ENCODE data around the gene AKAP6.
"Not testable (repeated sequence)": the region's sequence is repeated elsewhere in the genome, so short reads cannot be mapped to it uniquely, and the experiment has no call there.

The AKAP6 gene

DNA sequence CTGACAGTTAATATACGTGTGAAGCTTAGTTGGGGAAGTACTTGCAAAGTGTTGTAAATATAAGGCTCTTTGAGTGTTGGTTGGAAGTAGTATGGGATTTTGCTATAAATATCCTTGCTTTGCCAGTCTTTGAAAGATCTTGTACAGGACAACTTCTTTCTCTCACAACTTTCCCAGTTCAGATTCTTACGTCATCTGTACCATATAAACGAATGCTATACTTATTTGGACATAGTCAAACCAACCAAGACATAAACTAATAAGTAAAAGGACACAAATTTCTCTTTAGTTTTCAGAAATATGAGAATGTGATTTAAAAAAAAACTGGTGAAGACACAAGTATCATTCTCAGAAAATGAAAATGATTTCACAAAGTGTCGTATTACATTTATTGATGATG lies 456.5 kb downstream of the AKAP6 start:
- DNase-seq, result no peak

DNA sequence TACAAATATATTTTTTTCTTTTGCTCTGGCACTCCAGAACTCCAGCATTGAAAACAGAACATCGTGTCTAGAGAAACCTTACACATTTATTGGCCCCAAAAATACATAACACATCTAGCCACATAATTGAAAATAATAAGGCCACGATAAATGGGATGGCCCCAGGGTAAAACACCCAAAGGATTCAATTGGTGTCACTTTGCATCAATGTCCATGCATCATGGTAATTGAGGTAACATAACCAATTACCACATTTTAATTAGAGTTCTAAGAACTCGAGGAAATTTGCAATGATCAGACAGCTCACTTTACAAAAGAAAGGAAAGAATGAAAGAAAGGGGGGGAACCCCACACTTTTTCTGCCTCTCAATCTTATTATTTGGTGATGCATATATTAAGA lies 457.8 kb downstream of the AKAP6 start:
- no peak for DNase-seq

- DNase-seq, result not testable (repeated sequence)
Observed at GRCh38 chr14:32793033-32793432, 463.9 kb downstream of the AKAP6 start.

DNA sequence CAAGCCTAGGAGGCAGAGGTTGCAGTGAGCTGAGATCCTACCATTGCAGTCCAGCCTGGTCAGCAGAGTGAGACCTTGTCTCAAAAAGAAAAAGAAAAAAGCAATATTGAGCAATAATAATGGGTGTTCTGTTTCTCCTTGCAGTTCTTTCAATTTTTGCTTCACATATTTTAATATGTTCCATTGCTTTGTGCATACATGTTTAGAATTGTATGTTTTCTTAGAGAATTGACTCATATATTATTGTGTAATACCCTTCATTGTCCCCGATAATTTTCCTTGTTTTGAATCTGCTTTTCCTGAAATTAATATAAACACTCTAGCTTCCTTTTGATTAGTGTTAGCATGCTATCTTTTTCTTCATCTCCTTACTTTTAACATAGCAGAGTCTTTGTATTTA lies 471.2 kb downstream of the AKAP6 start:
- DNase-seq, result no peak

GRCh38 chr14:32802295-32802694 lies 473.2 kb downstream of the AKAP6 start:
- DNase-seq, result no peak

DNA sequence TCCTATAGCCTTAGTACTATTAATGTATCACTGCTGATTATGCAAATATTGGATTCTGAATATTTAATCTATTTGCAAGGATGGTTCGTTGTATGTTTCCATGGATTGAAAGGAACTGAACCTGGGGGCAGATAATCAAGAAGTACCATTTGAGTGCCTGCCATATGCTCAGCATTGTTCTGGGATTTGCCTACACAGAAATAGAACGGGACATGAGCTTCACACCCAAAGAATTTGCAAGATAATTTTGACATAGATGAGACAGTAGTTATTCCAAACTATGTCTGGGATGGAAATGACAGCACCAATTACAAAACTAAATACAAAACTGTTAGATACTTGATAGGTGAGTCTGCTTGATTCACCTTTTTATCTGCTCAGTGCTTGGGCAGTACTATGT lies 476.9 kb downstream of the AKAP6 start:
- no peak for DNase-seq

- DNase-seq, result no peak
Observed at GRCh38 chr14:32808644-32809043, 479.5 kb downstream of the AKAP6 start.

DNA sequence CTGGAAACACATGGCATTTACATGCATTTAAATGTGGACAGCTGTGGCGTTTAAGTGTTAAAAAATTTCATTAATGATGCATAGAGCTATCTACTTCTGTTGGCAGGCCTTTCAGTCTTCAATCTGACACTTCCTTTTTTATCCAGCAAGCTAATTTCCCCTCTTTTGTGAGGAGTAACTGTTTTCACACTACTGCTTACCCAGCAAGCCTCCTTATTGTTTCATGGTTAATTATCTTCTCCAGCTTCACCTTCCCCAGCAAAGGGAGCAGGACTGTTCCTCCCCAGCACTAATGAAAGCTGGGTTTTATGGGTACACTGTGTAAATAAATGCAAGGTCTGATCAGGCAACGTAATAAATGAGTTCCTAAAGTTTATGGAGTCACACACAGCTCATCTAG lies 480.2 kb downstream of the AKAP6 start:
- DNase-seq, result no peak

DNA sequence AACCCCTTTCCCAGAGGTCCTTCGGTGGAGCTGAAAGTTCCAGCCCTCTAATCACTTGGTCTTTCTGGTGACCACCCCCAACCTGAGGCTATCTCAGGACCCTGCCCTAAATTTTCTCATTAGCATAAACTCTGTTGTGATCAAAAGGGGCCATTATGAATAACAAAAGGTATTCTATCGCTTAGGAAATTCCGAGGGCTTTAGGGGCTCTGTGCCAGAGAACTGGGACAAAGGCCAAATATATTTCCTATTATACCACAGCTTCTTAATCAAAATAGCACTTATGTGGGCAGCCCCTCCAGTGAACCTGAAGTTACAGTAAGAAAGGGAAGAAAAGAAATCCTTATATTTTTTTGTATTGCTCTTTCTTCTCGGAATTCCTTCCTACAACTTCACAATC lies 484.3 kb downstream of the AKAP6 start:
- DNase-seq, result no peak

GRCh38 chr14:32814721-32815120 lies 485.6 kb downstream of the AKAP6 start:
- no peak for DNase-seq

GRCh38 chr14:32816588-32816987 lies 487.5 kb downstream of the AKAP6 start:
- no peak for DNase-seq

GRCh38 chr14:32817780-32818179 lies 488.7 kb downstream of the AKAP6 start:
- DNase-seq, result no peak

GRCh38 chr14:32818581-32818980 lies 489.5 kb downstream of the AKAP6 start:
- no peak for DNase-seq

DNA sequence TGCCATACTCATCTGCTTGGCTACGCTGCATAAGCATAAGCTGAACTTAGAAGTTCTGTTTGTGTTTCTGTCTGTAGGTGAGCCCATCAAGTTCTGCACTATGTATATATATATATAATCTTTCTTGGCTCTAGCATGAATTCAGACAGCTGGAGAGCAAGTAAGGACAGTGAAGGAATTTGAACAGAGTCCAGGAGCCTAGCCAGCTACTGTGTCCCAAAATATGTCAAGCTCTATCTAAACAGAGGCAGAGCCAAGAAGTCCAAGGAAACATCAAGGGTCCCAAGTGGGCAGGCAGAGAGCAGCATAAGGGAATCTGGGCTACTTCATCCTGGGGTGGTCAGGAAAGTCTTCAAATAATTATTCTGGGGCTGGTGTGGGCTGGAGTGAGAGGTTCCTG lies 491.1 kb downstream of the AKAP6 start:
- no peak for DNase-seq

- DNase-seq, result no peak
Observed at GRCh38 chr14:32820682-32821081, 491.6 kb downstream of the AKAP6 start.

DNA sequence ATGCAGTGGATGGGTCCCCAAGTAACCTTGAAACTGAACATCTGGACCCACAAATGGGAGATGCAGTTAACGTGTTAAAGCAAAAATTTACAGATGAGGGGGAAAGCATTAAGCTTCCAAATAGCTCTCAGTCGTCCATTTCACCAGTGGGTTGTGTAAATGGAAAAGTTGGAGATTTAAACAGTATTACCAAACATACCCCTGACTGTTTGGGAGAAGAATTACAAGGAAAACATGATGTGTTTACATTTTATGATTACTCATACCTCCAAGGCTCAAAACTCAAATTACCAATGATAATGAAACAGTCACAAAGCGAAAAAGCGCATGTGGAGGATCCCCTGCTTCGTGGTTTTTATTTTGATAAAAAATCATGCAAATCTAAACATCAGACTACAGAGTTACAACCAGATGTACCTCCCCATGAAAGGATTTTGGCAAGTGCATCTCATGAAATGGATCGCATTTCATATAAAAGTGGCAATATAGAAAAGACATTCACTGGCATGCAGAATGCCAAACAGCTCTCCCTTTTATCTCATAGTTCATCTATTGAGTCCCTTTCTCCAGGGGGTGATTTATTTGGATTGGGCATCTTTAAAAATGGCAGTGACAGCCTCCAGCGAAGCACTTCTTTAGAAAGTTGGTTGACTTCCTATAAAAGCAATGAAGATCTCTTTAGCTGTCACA lies 493.0 kb downstream of the AKAP6 start:
- no peak for DNase-seq

DNA sequence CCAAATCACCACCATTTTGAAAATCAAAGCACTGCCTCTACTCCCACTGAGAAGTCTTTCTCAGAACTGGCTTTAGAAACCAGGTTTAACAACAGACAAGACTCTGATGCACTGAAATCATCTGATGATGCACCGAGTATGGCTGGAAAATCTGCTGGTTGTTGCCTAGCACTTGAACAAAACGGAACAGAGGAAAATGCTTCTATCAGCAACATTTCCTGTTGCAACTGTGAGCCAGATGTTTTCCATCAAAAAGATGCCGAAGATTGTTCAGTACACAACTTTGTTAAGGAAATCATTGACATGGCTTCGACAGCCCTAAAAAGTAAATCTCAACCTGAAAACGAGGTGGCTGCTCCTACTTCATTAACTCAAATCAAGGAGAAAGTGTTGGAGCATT lies 494.6 kb downstream of the AKAP6 start:
- DNase-seq, result no peak

DNA sequence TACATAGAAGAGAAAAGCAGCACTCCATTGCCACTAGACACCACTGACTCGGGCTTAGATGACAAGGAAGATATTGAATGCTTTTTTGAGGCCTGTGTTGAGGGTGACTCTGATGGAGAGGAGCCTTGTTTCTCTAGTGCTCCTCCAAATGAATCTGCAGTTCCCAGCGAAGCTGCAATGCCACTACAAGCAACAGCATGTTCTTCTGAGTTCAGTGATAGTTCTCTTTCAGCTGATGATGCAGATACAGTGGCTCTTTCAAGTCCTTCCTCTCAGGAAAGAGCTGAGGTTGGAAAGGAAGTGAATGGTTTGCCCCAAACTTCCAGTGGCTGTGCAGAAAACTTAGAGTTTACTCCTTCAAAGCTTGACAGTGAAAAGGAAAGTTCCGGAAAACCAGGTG lies 495.1 kb downstream of the AKAP6 start:
- DNase-seq, result no peak

DNA sequence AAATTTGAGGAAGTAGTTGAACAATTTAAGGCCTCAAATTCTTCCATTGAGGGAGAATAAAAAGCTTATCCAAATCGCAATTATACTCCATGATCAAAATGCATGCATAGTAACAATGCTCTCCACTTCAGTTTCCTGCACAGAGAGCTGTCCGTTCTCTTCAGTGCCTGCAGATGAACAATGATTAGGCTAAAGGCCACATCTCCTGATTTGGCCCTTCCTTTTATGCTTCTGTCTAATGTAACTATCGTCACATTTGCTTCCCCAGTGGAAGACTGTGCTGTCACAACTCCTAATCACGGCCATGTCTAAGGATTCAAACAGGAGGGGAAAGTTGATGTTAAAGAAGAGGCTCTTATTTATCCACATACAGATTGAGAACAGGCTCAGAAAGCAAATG lies 496.0 kb downstream of the AKAP6 start:
- no peak for DNase-seq

DNA sequence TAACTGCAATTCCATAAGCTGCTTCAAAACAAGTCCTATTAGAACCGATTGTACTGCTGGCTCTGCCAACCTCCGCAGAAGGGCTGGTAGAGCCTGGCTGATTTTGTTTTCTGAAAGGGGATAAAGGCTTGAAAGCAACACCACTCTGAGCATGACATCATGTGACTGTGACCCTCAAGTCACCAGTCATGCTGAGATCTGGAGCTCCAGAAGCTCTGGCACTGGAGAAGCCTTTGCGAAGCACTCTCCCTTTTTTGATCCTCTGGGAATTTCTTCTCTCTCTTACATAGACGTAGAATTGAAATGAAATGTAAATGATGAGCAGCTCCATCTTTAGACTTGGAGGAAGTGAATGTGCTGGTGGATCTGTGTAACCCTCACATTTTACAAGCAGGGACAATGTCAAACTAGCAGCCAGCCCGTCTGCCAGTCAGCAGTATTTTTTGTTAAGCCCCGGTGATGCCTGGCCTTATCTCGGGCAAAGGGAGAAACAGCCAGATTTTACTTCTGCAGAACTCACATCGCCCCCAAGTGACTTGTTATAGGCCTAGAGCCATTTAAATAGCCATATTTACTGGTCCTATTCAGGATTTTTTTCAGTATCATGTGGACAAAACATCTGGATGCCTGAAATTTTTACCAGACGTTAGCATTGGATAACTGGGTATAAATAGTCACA lies 497.4 kb downstream of the AKAP6 start:
- no peak for DNase-seq

DNA sequence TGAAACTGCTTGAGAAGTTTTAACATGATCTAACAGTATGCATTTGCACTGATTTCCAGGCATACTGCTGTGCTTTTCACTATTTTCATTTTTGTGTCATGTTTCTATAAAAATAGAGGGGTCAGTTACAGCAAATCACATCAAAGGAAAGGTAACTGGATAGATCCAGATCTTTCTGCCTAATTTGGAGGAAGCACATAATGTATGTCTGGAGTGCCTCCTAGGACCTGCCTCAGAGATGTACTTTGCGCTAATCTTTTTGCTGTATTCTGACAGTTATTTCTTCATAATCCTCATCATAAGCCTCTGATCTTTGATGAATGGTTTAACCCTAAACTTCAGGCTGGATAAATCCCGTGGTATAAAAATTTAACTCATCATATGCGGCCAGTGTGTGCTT lies 498.4 kb downstream of the AKAP6 start:
- no peak for DNase-seq

DNA sequence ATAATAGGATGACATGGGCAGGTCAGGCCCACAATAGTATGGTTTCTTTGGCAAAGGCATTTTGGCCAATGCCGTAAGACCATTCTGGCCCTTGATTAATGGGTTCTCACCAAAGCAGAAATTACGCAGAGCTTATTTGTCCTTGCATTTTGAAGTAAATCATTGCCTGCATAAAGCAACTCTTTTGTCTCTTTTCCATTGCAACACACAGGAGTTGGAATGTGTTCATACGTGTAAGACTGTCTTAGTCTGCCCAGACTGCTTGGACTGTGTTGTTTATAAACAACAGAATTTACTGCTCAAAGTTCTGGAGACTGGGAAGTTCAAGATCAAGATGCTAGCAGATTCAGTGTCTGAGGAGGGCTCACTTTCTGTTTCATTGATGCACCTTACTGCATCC lies 506.8 kb downstream of the AKAP6 start:
- no peak for DNase-seq

GRCh38 chr14:32841698-32842097 lies 512.6 kb downstream of the AKAP6 start:
- DNase-seq, result no peak

- DNase-seq, result no peak
Observed at GRCh38 chr14:32846821-32847365, 517.8 kb downstream of the AKAP6 start.

DNA sequence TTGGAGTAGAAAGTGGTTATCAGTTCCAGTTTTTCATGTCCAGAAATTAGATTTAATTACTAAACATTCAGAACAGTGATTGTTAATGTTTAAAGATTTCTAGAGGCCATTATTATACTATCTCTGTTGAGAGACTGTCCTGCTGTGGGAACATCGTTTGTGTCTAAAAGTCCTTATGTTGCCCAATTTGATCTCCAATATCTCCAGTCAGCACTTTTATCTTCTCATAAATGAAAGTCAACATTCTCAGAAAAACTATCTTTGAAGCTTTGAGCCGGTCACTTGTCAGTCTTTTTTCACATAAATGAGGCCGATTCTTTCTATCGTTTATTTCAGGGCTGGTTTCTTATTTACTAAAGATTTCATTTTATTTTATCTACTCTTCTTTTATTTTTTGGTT lies 518.8 kb downstream of the AKAP6 start:
- DNase-seq, result no peak
